IMR-90 (cell line): Measurements from ENCODE around the gene SLC35F1. TPM values are rescaled to one million over a fixed set of nuclear protein-coding genes. Genes with fewer than 3 reads are reported as not detected.

Experiments
- ATAC-seq: fragments of 200-7000 bp; cut with Tn5 transposase; 2 replicates; pipeline ENCODE4 v1.9.1; 2020; ENCODE audit warnings: low read depth, mild to moderate bottlenecking, moderate library complexity
- Bru-seq: library from RNA; stranded (reverse); fragments of 400-500 nt; gene quantifications from one replicate; lab custom pipeline; 2021; lab: Mats Ljungman, UMichigan
- BruChase-seq, 2 experiments: library from RNA; stranded (reverse); fragments of 400-500 nt; gene quantifications; one replicate each; lab custom pipeline; 2021; lab: Mats Ljungman, UMichigan
- BruUV-seq: library from RNA; stranded (reverse); fragments of 400-500 nt; replicated peaks from 2 replicates; lab custom pipeline; 2021; lab: Mats Ljungman, UMichigan
- CTCF ChIA-PET: fragments of 300-600 bp; formaldehyde crosslinking; extraction: SDS; loops from one replicate; lab custom pipeline; 2021; ENCODE audit warnings: antibody characterized with exemption; lab: Yijun Ruan, JAX
- POLR2A ChIA-PET: fragments of 300-600 bp; sonication (Branson Sonifier 250); formaldehyde crosslinking; loops from one replicate; lab custom pipeline; 2022; ENCODE audit warnings: antibody characterized with exemption; ENCODE audit not compliant: unreplicated experiment; lab: Charles Lee
- DNase-seq: peaks from one replicate; pipeline ENCODE4 v3.0.0; 2013
- H2AFZ ChIP-seq: replicated peaks from 2 replicates; pipeline ENCODE3; 2013; ENCODE audit warnings: low read length, mild to moderate bottlenecking; ENCODE audit not compliant: poor library complexity
- H2AK5ac ChIP-seq: 2 replicates; pipeline ENCODE4 v1.6.1; 2013; ENCODE audit warnings: low read depth, low read length, inconsistent platforms
- H2AK9ac ChIP-seq: replicated peaks from 2 replicates; pipeline ENCODE3; 2013; ENCODE audit warnings: mild to moderate bottlenecking, low read depth, low read length, moderate library complexity; ENCODE audit not compliant: poor library complexity
- H2BK120ac ChIP-seq: 2 replicates; pipeline ENCODE4 v1.6.1; 2013; ENCODE audit warnings: low read depth, low read length, inconsistent platforms
- H2BK15ac ChIP-seq: 3 replicates; pipeline ENCODE4 v1.6.1; 2013; ENCODE audit warnings: low read depth, low read length, inconsistent platforms
- H2BK20ac ChIP-seq: 2 replicates; pipeline ENCODE4 v1.6.1; 2013; ENCODE audit warnings: low read depth, mild to moderate bottlenecking, inconsistent platforms, low read length, moderate library complexity
- H2BK5ac ChIP-seq: 2 replicates; pipeline ENCODE4 v1.6.1; 2013; ENCODE audit warnings: mild to moderate bottlenecking, low read depth, low read length, inconsistent platforms; ENCODE audit not compliant: poor library complexity, severe bottlenecking
- H3K14ac ChIP-seq: replicated peaks from 2 replicates; pipeline ENCODE4 v1.6.1; 2013; ENCODE audit warnings: low read depth, low read length, inconsistent platforms
- H3K18ac ChIP-seq: 2 replicates; pipeline ENCODE4 v1.6.1; 2013; ENCODE audit warnings: low read depth, low read length, control low read depth
- H3K23ac ChIP-seq: 2 replicates; pipeline ENCODE4 v1.6.1; 2013; ENCODE audit warnings: low read depth, low read length, inconsistent platforms
- H3K27ac ChIP-seq: 2 replicates; pipeline ENCODE4 v1.5.1; 2013; ENCODE audit warnings: mild to moderate bottlenecking, control low read depth, low read length; ENCODE audit not compliant: insufficient read depth
- H3K27me3 ChIP-seq: 2 replicates; pipeline ENCODE4 v1.6.1; 2013; ENCODE audit warnings: low read length; ENCODE audit not compliant: control insufficient read depth, insufficient read depth
- H3K36me3 ChIP-seq: 2 replicates; pipeline ENCODE4 v1.6.1; 2013; ENCODE audit warnings: low read length, mixed read lengths; ENCODE audit not compliant: control insufficient read depth, insufficient read depth
- H3K4ac ChIP-seq: 2 replicates; pipeline ENCODE4 v1.6.1; 2013; ENCODE audit warnings: low read depth, low read length, inconsistent platforms
- H3K4me1 ChIP-seq: 2 replicates; pipeline ENCODE4 v1.6.1; 2013; ENCODE audit warnings: low read length, mixed read lengths; ENCODE audit not compliant: control insufficient read depth, insufficient read depth
- H3K4me2 ChIP-seq: 2 replicates; pipeline ENCODE4 v1.6.1; 2013; ENCODE audit warnings: low read depth, mild to moderate bottlenecking, control low read depth, low read length, moderate library complexity
- H3K4me3 ChIP-seq: 2 replicates; pipeline ENCODE4 v1.5.1; 2013; ENCODE audit warnings: low read depth, mild to moderate bottlenecking, control low read depth, low read length, moderate library complexity; ENCODE audit not compliant: insufficient read depth
- H3K56ac ChIP-seq: 2 replicates; pipeline ENCODE4 v1.6.1; 2013; ENCODE audit warnings: low read length, inconsistent platforms; ENCODE audit not compliant: insufficient read depth; ENCODE audit errors: extremely low read depth
- H3K79me1 ChIP-seq, 2 experiments: 2 replicates each; pipeline ENCODE4 v1.6.1; 2013; ENCODE audit warnings: low read length in 2 of 2, inconsistent platforms in 1 of 2, low read depth in 1 of 2
- H3K9ac ChIP-seq: 2 replicates; pipeline ENCODE4 v1.6.1; 2013; ENCODE audit warnings: low read depth, low read length, control low read depth
- H3K9me1 ChIP-seq: 2 replicates; pipeline ENCODE4 v1.6.1; 2013; ENCODE audit warnings: low read length, inconsistent platforms; ENCODE audit not compliant: insufficient read depth
- H3K9me3 ChIP-seq: 2 replicates; pipeline ENCODE4 v1.6.1; 2013; ENCODE audit warnings: low read length; ENCODE audit not compliant: control insufficient read depth, insufficient read depth
- H4K20me1 ChIP-seq: 2 replicates; pipeline ENCODE4 v1.6.1; 2013; ENCODE audit warnings: low read length, inconsistent platforms; ENCODE audit not compliant: insufficient read depth
- H4K5ac ChIP-seq: 2 replicates; pipeline ENCODE4 v1.6.1; 2013; ENCODE audit warnings: mild to moderate bottlenecking, low read depth, low read length, control low read depth
- H4K8ac ChIP-seq, 2 experiments: 2 replicates each; pipeline ENCODE4 v1.6.1; 2013; ENCODE audit warnings: low read depth in 2 of 2, low read length in 2 of 2, control low read depth in 1 of 2, inconsistent platforms in 1 of 2
- H4K91ac ChIP-seq: 2 replicates; pipeline ENCODE4 v1.6.1; 2013; ENCODE audit warnings: low read depth, low read length, inconsistent platforms; ENCODE audit not compliant: insufficient read depth
- CTCF ChIP-seq: conservative IDR thresholded peaks from 2 replicates; pipeline ENCODE4 v1.5.1; 2012; ENCODE audit warnings: mild to moderate bottlenecking, low read depth, low read length, improper control_type of control experiment
- ELK1 ChIP-seq: fragments of 150-350 bp; IDR thresholded peaks from 2 replicates; pipeline ENCODE4 v1.6.1; 2016; ENCODE audit warnings: low read depth, mild to moderate bottlenecking, low read length, moderate library complexity, borderline replicate concordance
- MAFK ChIP-seq: IDR thresholded peaks from 2 replicates; pipeline ENCODE4 v1.6.1; 2012; ENCODE audit warnings: low read depth, low read length, improper control_type of control experiment
- MAZ ChIP-seq: IDR thresholded peaks from 2 replicates; pipeline ENCODE4 v1.6.1; 2012; ENCODE audit warnings: low read depth, mild to moderate bottlenecking, low read length, improper control_type of control experiment, moderate library complexity, borderline replicate concordance
- RCOR1 ChIP-seq: IDR thresholded peaks from 2 replicates; pipeline ENCODE4 v1.6.1; 2012; ENCODE audit warnings: mild to moderate bottlenecking, low read length, improper control_type of control experiment; ENCODE audit not compliant: insufficient replicate concordance
- WGBS, 2 experiments: methylation state at CpG; one replicate each; pipeline versions ENCODE4 v1.1.5 to v1.1.7; 2013; ENCODE audit warnings: missing lambda C conversion rate in 2 of 2; ENCODE audit not compliant: insufficient read length in 1 of 2; ENCODE audit errors: extremely low coverage in 2 of 2; 5-methylcytosine and 5-hydroxymethylcytosine counted together
- dilution Hi-C: fragments of 300-500 bp; cut with HindIII; formaldehyde crosslinking; loops from one replicate; pipeline ENCODE4 v1.14.3; 2018; ENCODE audit warnings: low sequenced_read_pairs; ENCODE audit not compliant: unreplicated experiment
- in situ Hi-C: fragments of 300-500 bp; cut with MboI; formaldehyde crosslinking; loops from 3 replicates; pipeline ENCODE4 v1.14.3; 2019; ENCODE audit warnings: low sequenced_read_pairs, inconsistent platforms, mixed read lengths
- intact Hi-C: fragments of 100-400 bp; cut with micrococcal nuclease; formaldehyde crosslinking; loops from 2 replicates; pipeline ENCODE4 v1.10.0; 2022
- long read RNA-seq: library from polyadenylated mRNA; unstranded; transcript quantifications from one replicate; pipeline ENCODE4 v2.0.0, GENCODE V29; 2021; ENCODE audit not compliant: unreplicated experiment
- polyA plus RNA-seq, 3 experiments: library from polyadenylated mRNA; depleted of rRNA; stranded (reverse); fragments of >200 nt; gene quantifications; 2 replicates each; pipeline ENCODE4 v1.2.3, GENCODE V29; 2012; ENCODE audit warnings: low replicate concordance in 1 of 3
- total RNA-seq: library from RNA; depleted of rRNA; stranded (reverse); fragments of >200 nt; gene quantifications from 2 replicates; pipeline ENCODE4 v1.2.3, GENCODE V29; 2012; rRNA removed

Gene SLC35F1
- total RNA-seq (not detected in 2 replicates), polyA plus RNA-seq (2012; rRNA removed) (not detected in 2 replicates), Bru-seq, nascent RNA (percentile 3 among the genes with signal in this experiment), BruChase-seq, experiment 1, labeled RNA remaining after a 6-hour chase (percentile 9 among the genes with signal in this experiment), BruChase-seq, experiment 2, labeled RNA remaining after a 2-hour chase (percentile 5 among the genes with signal in this experiment)
- polyA plus RNA-seq (2012; cell fraction: cytosol; rRNA removed), result 0.01 TPM in 1 of 2 replicates, not detected in the other
- not detected in 2 replicates for polyA plus RNA-seq (2012; cell fraction: nucleus; rRNA removed; ENCODE audit: low replicate concordance)
- long read RNA-seq, result 0 reads

GRCh38 chr6:117906958-117907600 is at the start of gene SLC35F1:
TSS of gene SLC35F1 (plus strand) at chr6:117907264.
- H4K20me1 ChIP-seq, result no peaks in the 10 kb centered on the region
- no peak within 1 kb of the TSS for H2AK9ac ChIP-seq
- H3K27ac ChIP-seq, result no peak within 1 kb of the TSS
- H4K91ac ChIP-seq, result no peak within 1 kb of the TSS
- TF ChIP-seq MAZ, result no peak
- no peak for TF ChIP-seq RCOR1
- 0 out of 2 replicates have a peak, but pooled peaks have one; percentile 22 for TF ChIP-seq CTCF
- TF ChIP-seq ELK1, result no peak
- no peak for TF ChIP-seq MAFK
- H3K14ac ChIP-seq, result no peak within 1 kb of the TSS
- no peaks in the 10 kb centered on the region for H3K9me1 ChIP-seq
- no peak within 1 kb of the TSS for H2BK15ac ChIP-seq
- peak within 1 kb of the TSS; percentile 83 for H3K4me2 ChIP-seq
- POLR2A ChIA-PET, result no interaction called here
- peaks cover 18% of the 10 kb centered on the region for H3K27me3 ChIP-seq
- intact Hi-C loops (no loop called here), in situ Hi-C loops (no loop called here), dilution Hi-C loops (no loop called here)
- peak; percentile 71 for ATAC-seq
- H3K79me1 ChIP-seq, result no peaks in the 10 kb centered on the region
- H2AK5ac ChIP-seq, result no peak within 1 kb of the TSS
- no TSS peak for BruUV-seq
- no peaks in the 10 kb centered on the region for H3K36me3 ChIP-seq
- peak within 1 kb of the TSS; percentile 25 for H3K4me3 ChIP-seq
- peak within 1 kb of the TSS; percentile 72 for H2AFZ ChIP-seq
- H3K4ac ChIP-seq, result no peak within 1 kb of the TSS
- CTCF ChIA-PET, result interaction anchor here (0.6 kb wide), 1 partner anchor 61 kb away, joined by 3 read pairs; no protein-coding TSS in a partner anchor
- no peak within 1 kb of the TSS for H4K5ac ChIP-seq
- H3K4me1 ChIP-seq, result no peaks in the 10 kb centered on the region
- no peak within 1 kb of the TSS for H2BK20ac ChIP-seq
- WGBS, 2 experiments, result 0% methylated on average over 10 of the region's 82 CpGs; no CpG with 5 or more reads in 1 of the 2 experiments
- no peak within 1 kb of the TSS for H3K9ac ChIP-seq
- no peak within 1 kb of the TSS for H3K23ac ChIP-seq
- no peak within 1 kb of the TSS for H3K18ac ChIP-seq
- no peak within 1 kb of the TSS for H4K8ac ChIP-seq
- no peak within 1 kb of the TSS for H2BK120ac ChIP-seq
- no peak for DNase-seq
- H3K56ac ChIP-seq, result no peak within 1 kb of the TSS
- no peak within 1 kb of the TSS for H2BK5ac ChIP-seq
- no peaks in the 10 kb centered on the region for H3K9me3 ChIP-seq
